OCI-LY1 (cell line): ENCODE measurements around the gene ZBTB20.

Experiments used
- CTCF ChIP-seq: fragments of 200-600 bp; sonication (generic), shearing (Covaris generic); IDR thresholded peaks from 2 replicates; pipeline ENCODE4 v1.5.1; 2017; ENCODE audit warnings: mild to moderate bottlenecking, antibody characterized with exemption, low read length, moderate library complexity, mixed read lengths
- EZH2 ChIP-seq: fragments of 200-600 bp; sonication (generic), shearing (Covaris generic); IDR thresholded peaks from 2 replicates; pipeline ENCODE4 v1.8.0; 2017; ENCODE audit warnings: borderline replicate concordance, mixed run types, mild to moderate bottlenecking, antibody characterized with exemption, low read length, moderate library complexity, mixed read lengths

- TF ChIP-seq CTCF (no peak), EZH2 (no peak)
These were observed 315.2 kb downstream of the ZBTB20 start for GRCh38 chr3:114831861-114832260.
